ENCODE measurements around the gene OXTR. TPM values are rescaled to one million over a fixed set of nuclear protein-coding genes. Genes with fewer than 3 reads are reported as not detected.

Gene OXTR
- total RNA-seq, 4 donors from 2014 or later: 0.20 TPM; not detected in 3

- H3K9me3 ChIP-seq: no peaks in the 10 kb centered on the region
- no peaks in the 10 kb centered on the region for H3K36me3 ChIP-seq
- peak in 1 of 2 donors; percentile 23 for ATAC-seq
- peaks cover 19 to 35% (median 23%) of the 10 kb centered on the region in 3 donors for H3K27me3 ChIP-seq
- peak overlapping the region; percentile 35 to 65 (median 39) for H3K4me3 ChIP-seq
- intact Hi-C loops (cut with DNase I; ENCODE audit: low total_unique reads): no loop called here
- TF ChIP-seq, protein P1, sequence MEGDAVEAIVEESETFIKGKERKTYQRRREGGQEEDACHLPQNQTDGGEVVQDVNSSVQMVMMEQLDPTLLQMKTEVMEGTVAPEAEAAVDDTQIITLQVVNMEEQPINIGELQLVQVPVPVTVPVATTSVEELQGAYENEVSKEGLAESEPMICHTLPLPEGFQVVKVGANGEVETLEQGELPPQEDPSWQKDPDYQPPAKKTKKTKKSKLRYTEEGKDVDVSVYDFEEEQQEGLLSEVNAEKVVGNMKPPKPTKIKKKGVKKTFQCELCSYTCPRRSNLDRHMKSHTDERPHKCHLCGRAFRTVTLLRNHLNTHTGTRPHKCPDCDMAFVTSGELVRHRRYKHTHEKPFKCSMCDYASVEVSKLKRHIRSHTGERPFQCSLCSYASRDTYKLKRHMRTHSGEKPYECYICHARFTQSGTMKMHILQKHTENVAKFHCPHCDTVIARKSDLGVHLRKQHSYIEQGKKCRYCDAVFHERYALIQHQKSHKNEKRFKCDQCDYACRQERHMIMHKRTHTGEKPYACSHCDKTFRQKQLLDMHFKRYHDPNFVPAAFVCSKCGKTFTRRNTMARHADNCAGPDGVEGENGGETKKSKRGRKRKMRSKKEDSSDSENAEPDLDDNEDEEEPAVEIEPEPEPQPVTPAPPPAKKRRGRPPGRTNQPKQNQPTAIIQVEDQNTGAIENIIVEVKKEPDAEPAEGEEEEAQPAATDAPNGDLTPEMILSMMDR (IDR thresholded peaks at IDR 0.05 in 4 of 5, conservative IDR thresholded peaks at IDR 0.05 in 1 of 5): peak in 2 of 5 experiments; percentile 11 to 26
- no peak for TF ChIP-seq POLR2A (IDR thresholded peaks at IDR 0.05)
- DNase-seq: no peak
- peaks cover 5 to 12% of the 10 kb centered on the region in 2 donors for H3K4me1 ChIP-seq
- in situ Hi-C loops (cut with MboI; ENCODE audit: low sequenced_read_pairs in 4 of 4): no loop called here
- H3K27ac ChIP-seq: no peak overlapping the region
Observed at GRCh38 chr3:8767667-8768363, 1.6 kb downstream of the OXTR start.

DNA sequence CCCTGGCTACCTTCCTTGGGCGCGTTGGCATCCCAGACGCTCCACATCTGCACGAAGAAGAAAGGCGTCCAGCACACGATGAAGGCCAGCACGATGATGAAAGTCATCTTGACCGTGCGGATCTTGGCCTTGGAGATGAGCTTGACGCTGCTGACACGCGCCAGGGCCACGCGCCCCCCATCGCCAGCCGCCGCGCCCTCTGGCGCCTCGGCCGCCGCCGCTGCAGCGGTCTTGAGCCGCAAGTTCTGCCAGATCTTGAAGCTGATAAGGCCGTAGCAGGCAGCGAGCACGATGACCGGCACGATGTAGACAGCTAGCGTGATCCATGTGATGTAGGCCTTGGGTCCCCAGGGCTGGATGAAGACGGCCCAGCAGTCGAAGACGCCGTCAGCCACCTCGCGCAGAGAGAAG, 2.2 kb downstream of the OXTR start:
- Histone ChIP-seq H3K9me3 (no peaks in the 10 kb centered on the region), H3K27ac (no peak overlapping the region), H3K27me3 (peaks cover 19 to 35% (median 23%) of the 10 kb centered on the region in 3 donors), H3K4me1 (peaks cover 5 to 12% of the 10 kb centered on the region in 2 donors), H3K36me3 (no peaks in the 10 kb centered on the region), H3K4me3 (peak overlapping the region in 3 of 4 donors; percentile 35 to 65 (median 35))
- intact Hi-C loops (cut with DNase I; ENCODE audit: low total_unique reads): no loop called here
- in situ Hi-C loops (cut with MboI; ENCODE audit: low sequenced_read_pairs in 4 of 4): no loop called here
- DNase-seq: no peak
- no peak for ATAC-seq
- no peak for TF ChIP-seq POLR2A (IDR thresholded peaks at IDR 0.05)
- TF ChIP-seq, protein P1 (IDR thresholded peaks at IDR 0.05 in 4 of 5, conservative IDR thresholded peaks at IDR 0.05 in 1 of 5): no peak

DNA sequence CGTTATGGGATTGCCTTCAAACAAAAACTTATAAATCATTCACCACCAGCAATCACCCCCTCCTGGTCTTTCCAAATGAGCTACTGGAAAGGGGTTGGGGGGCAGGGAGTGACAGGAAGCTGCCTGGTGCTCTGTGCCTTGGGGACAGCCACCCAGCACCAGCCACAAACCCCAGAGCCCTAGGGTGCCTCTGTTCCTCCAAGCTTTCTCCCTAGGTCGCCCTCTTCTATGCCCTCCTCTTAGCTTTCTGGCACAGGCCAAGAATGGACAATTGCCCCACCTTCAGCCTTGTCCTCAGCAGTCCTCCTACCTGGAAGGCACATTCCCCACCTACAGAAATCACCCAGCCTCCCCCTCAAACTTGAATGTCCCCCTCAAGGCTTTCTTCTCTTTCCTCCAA, 3.3 kb downstream of the OXTR start:
- TF ChIP-seq POLR2A (IDR thresholded peaks at IDR 0.05): no peak
- TF ChIP-seq, protein P1 (IDR thresholded peaks at IDR 0.05 in 4 of 5, conservative IDR thresholded peaks at IDR 0.05 in 1 of 5): no peak
- peaks cover 5 to 12% of the 10 kb centered on the region in 2 donors for H3K4me1 ChIP-seq
- H3K9me3 ChIP-seq: no peaks in the 10 kb centered on the region
- H3K36me3 ChIP-seq: no peaks in the 10 kb centered on the region
- no peak overlapping the region for H3K4me3 ChIP-seq
- in situ Hi-C loops (cut with MboI; ENCODE audit: low sequenced_read_pairs in 4 of 4): no loop called here
- intact Hi-C loops (cut with DNase I; ENCODE audit: low total_unique reads): no loop called here
- DNase-seq (no peak), ATAC-seq (no peak)
- peaks cover 19 to 35% (median 23%) of the 10 kb centered on the region in 3 donors for H3K27me3 ChIP-seq
- H3K27ac ChIP-seq: no peak overlapping the region

DNA sequence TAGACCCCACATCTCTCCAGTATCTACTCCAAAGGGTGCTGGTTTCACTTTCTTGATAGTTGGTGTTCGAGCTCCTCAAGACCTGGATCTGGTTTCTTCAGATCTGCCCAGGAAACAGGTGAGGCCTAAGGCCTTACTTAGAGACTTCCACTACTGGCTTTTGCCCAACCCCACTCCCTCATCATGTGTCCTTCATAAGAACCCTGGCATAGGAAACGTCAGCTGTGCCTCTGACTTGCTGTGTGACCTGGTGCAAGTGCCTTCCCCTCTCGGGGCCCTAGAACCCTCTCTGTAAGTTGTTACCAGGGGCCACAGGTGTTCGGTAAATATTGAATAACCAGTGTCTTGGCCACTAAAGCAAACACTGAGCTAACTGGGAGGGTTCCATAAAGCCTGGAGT, 3.9 kb downstream of the OXTR start:
- Histone ChIP-seq H3K9me3 (no peaks in the 10 kb centered on the region), H3K27ac (no peak overlapping the region), H3K4me3 (no peak overlapping the region), H3K4me1 (peaks cover 10 to 15% of the 10 kb centered on the region in 2 donors), H3K27me3 (peaks cover 19 to 33% (median 23%) of the 10 kb centered on the region in 3 donors), H3K36me3 (no peaks in the 10 kb centered on the region)
- TF ChIP-seq, protein P1 (IDR thresholded peaks at IDR 0.05 in 4 of 5, conservative IDR thresholded peaks at IDR 0.05 in 1 of 5): no peak
- TF ChIP-seq POLR2A (IDR thresholded peaks at IDR 0.05): no peak
- no peak for DNase-seq
- no peak for ATAC-seq
- in situ Hi-C loops (cut with MboI; ENCODE audit: low sequenced_read_pairs in 4 of 4): no loop called here
- intact Hi-C loops (cut with DNase I; ENCODE audit: low total_unique reads): no loop called here

Measured in gastrocnemius medialis (tissue), 4 donors.